CD4-positive, alpha-beta T cell (primary cell): Measurements from ENCODE around the gene CSNK2A1. TPM values are rescaled to one million over a fixed set of nuclear protein-coding genes. Genes with fewer than 3 reads are reported as not detected.

Source experiments
- ATAC-seq: fragments of 200-7000 bp; cut with Tn5 transposase; one replicate; pipeline ENCODE4 v1.10.0; 2022; ENCODE audit warnings: mild to moderate bottlenecking; ENCODE audit not compliant: poor library complexity
- CTCF ChIA-PET: fragments of 350-600 bp; sonication (Branson Sonifier 250); formaldehyde crosslinking; loops from one replicate; lab custom pipeline; 2021; ENCODE audit warnings: antibody characterized with exemption, inconsistent platforms; lab: Charles Lee
- POLR2A ChIA-PET: fragments of 350-600 bp; sonication (Branson Sonifier 250); formaldehyde crosslinking; loops from one replicate; lab custom pipeline; 2021; ENCODE audit warnings: antibody characterized with exemption, inconsistent platforms; lab: Charles Lee
- DNase-seq, 14 experiments: peaks; one replicate each; pipeline ENCODE4 v3.0.0-alpha.2; 2013 to 2020; ENCODE audit warnings: mixed read lengths in 2 of 14
- H3K27ac ChIP-seq, 2 donors: one replicate each; pipeline versions ENCODE4 v1.5.1 to v1.7.0; 2013; ENCODE audit warnings: low read length in 2 of 2, low read depth in 1 of 2, mild to moderate bottlenecking in 1 of 2
- H3K27me3 ChIP-seq, 2 experiments: 1 replicate in 1 of 2; 2 replicates in 1 of 2; pipeline versions ENCODE4 v1.6.1 to v1.7.0; 2013; ENCODE audit warnings: low read length in 2 of 2, control low read depth in 1 of 2, mild to moderate bottlenecking in 1 of 2, moderate library complexity in 1 of 2; ENCODE audit not compliant: insufficient read depth in 2 of 2, control insufficient read depth in 1 of 2
- H3K36me3 ChIP-seq: one replicate; pipeline ENCODE4 v1.6.1; 2013; ENCODE audit warnings: low read length, control low read depth; ENCODE audit not compliant: insufficient read depth
- H3K4me1 ChIP-seq: one replicate; pipeline ENCODE4 v1.6.1; 2013; ENCODE audit warnings: low read length, control low read depth; ENCODE audit not compliant: insufficient read depth
- H3K4me3 ChIP-seq: one replicate; pipeline ENCODE4 v1.5.1; 2013; ENCODE audit warnings: mild to moderate bottlenecking, low read length, moderate library complexity
- H3K9me3 ChIP-seq, 2 experiments: 1 replicate in 1 of 2; 2 replicates in 1 of 2; pipeline versions ENCODE4 v1.6.1 to v1.7.0; 2013; ENCODE audit warnings: low read length in 2 of 2, mild to moderate bottlenecking in 2 of 2, control low read depth in 1 of 2, moderate library complexity in 1 of 2; ENCODE audit not compliant: control insufficient read depth in 1 of 2, insufficient read depth in 1 of 2
- H3K27ac Mint-ChIP-seq: one replicate; pipeline ENCODE4 v1.8.0; 2020; ENCODE audit warnings: mixed read lengths
- H3K27me3 Mint-ChIP-seq: one replicate; pipeline ENCODE4 v1.8.0; 2021; ENCODE audit warnings: mixed read lengths
- H3K36me3 Mint-ChIP-seq: one replicate; pipeline ENCODE4 v1.8.0; 2021; ENCODE audit warnings: low read depth, mixed read lengths
- H3K4me1 Mint-ChIP-seq: one replicate; pipeline ENCODE4 v1.8.0; 2021; ENCODE audit warnings: low read depth, mixed read lengths
- H3K4me3 Mint-ChIP-seq: one replicate; pipeline ENCODE4 v1.8.0; 2020; ENCODE audit warnings: mild to moderate bottlenecking, mixed read lengths
- H3K9me3 Mint-ChIP-seq: one replicate; pipeline ENCODE4 v1.8.0; 2020; ENCODE audit warnings: mixed read lengths
- CTCF ChIP-seq: fragments of 200-600 bp; IDR thresholded peaks from one replicate; pipeline ENCODE4 v1.8.0; 2022; ENCODE audit warnings: antibody characterized with exemption, mild to moderate bottlenecking
- intact Hi-C, 2 experiments: fragments of 100-400 bp; cut with DNase I in 1 of 2; cut with micrococcal nuclease in 1 of 2; formaldehyde crosslinking; loops; one replicate each; pipeline versions ENCODE4 v1.15.1 to v1.9.0; 2023 to 2025; cut with DNase I, micrococcal nuclease
- total RNA-seq, 174 experiments: library from RNA in 2 of 174; stranded (reverse) in 2 of 174; gene quantifications; one replicate each; pipeline ENCODE4 v1.2.3 and lab custom pipeline; 2021 to 2026

Gene CSNK2A1
- total RNA-seq, 2 experiments from 2014 or later: 55.5 to 56.9 TPM

GRCh38 chr20:475463-476357 lies 67.9 kb downstream of the CSNK2A1 start:
- no peaks in the 10 kb centered on the region for H3K27me3 Mint-ChIP-seq
- no peak overlapping the region for H3K27ac Mint-ChIP-seq
- H3K27ac ChIP-seq: no peak overlapping the region
- no peaks in the 10 kb centered on the region for H3K9me3 ChIP-seq
- peaks cover 6% of the 10 kb centered on the region for H3K36me3 Mint-ChIP-seq
- H3K4me1 Mint-ChIP-seq: peaks cover 14% of the 10 kb centered on the region
- ATAC-seq: no peak
- peaks cover 4% of the 10 kb centered on the region for H3K4me1 ChIP-seq
- no peak for DNase-seq
- H3K27me3 ChIP-seq: no peaks in the 10 kb centered on the region
- no peak overlapping the region for H3K4me3 ChIP-seq
- peaks cover 15% of the 10 kb centered on the region for H3K36me3 ChIP-seq
- ChIA-PET POLR2A (interaction anchor here (0.6 to 0.9 kb wide), 2 partner anchors 28 to 249 kb away, joined by 3 to 5 read pairs; partner anchors contain the start of gene DEFB129), CTCF (interaction anchor here (2.3 kb wide), 1 partner anchor 121 kb away, joined by 14 read pairs; no protein-coding TSS in a partner anchor)
- intact Hi-C loops: loop anchor here in 1 of 2 experiments (5.0 kb wide), 1 partner anchor 38 kb away; no protein-coding TSS in a partner anchor
- no peak for TF ChIP-seq CTCF
- H3K9me3 Mint-ChIP-seq: no peaks in the 10 kb centered on the region
- H3K4me3 Mint-ChIP-seq: no peak overlapping the region

GRCh38 chr20:474581-474980 lies 69.0 kb downstream of the CSNK2A1 start:
- intact Hi-C loops: no loop called here
- ATAC-seq: no peak
- peaks cover 6% of the 10 kb centered on the region for H3K36me3 Mint-ChIP-seq
- no peaks in the 10 kb centered on the region for H3K27me3 ChIP-seq
- peaks cover 6% of the 10 kb centered on the region for H3K4me1 Mint-ChIP-seq
- no peak overlapping the region for H3K27ac Mint-ChIP-seq
- ChIA-PET POLR2A (no interaction called here), CTCF (no interaction called here)
- H3K9me3 ChIP-seq: peaks cover 0 to 3% of the 10 kb centered on the region in 2 experiments
- H3K4me3 ChIP-seq: no peak overlapping the region
- peaks cover 15% of the 10 kb centered on the region for H3K36me3 ChIP-seq
- H3K9me3 Mint-ChIP-seq: peaks cover 6% of the 10 kb centered on the region
- peaks cover 4% of the 10 kb centered on the region for H3K4me1 ChIP-seq
- H3K4me3 Mint-ChIP-seq: no peak overlapping the region
- H3K27ac ChIP-seq: no peak overlapping the region
- DNase-seq: no peak
- TF ChIP-seq CTCF: no peak
- no peaks in the 10 kb centered on the region for H3K27me3 Mint-ChIP-seq

GRCh38 chr20:472889-473292 lies 70.7 kb downstream of the CSNK2A1 start:
- ATAC-seq (no peak), DNase-seq (no peak)
- intact Hi-C loops: no loop called here
- ChIA-PET CTCF (no interaction called here), POLR2A (no interaction called here)
- H3K9me3 Mint-ChIP-seq: peaks cover 6% of the 10 kb centered on the region
- H3K27me3 Mint-ChIP-seq: no peaks in the 10 kb centered on the region
- no peaks in the 10 kb centered on the region for H3K36me3 Mint-ChIP-seq
- Histone ChIP-seq H3K27me3 (no peaks in the 10 kb centered on the region), H3K4me1 (no peaks in the 10 kb centered on the region), H3K4me3 (no peak overlapping the region), H3K9me3 (peaks cover under 1 to 3% of the 10 kb centered on the region in 2 experiments), H3K36me3 (peaks cover 12% of the 10 kb centered on the region), H3K27ac (no peak overlapping the region)
- no peaks in the 10 kb centered on the region for H3K4me1 Mint-ChIP-seq
- no peak for TF ChIP-seq CTCF
- H3K27ac Mint-ChIP-seq: no peak overlapping the region
- H3K4me3 Mint-ChIP-seq: no peak overlapping the region
